ENCODE results near the gene SLC6A6. TPM values are rescaled to one million over a fixed set of nuclear protein-coding genes. Genes with fewer than 3 reads are reported as not detected.

SLC6A6 gene
- polyA plus RNA-seq, 2 donors: 2.5 to 3.8 TPM

DNA sequence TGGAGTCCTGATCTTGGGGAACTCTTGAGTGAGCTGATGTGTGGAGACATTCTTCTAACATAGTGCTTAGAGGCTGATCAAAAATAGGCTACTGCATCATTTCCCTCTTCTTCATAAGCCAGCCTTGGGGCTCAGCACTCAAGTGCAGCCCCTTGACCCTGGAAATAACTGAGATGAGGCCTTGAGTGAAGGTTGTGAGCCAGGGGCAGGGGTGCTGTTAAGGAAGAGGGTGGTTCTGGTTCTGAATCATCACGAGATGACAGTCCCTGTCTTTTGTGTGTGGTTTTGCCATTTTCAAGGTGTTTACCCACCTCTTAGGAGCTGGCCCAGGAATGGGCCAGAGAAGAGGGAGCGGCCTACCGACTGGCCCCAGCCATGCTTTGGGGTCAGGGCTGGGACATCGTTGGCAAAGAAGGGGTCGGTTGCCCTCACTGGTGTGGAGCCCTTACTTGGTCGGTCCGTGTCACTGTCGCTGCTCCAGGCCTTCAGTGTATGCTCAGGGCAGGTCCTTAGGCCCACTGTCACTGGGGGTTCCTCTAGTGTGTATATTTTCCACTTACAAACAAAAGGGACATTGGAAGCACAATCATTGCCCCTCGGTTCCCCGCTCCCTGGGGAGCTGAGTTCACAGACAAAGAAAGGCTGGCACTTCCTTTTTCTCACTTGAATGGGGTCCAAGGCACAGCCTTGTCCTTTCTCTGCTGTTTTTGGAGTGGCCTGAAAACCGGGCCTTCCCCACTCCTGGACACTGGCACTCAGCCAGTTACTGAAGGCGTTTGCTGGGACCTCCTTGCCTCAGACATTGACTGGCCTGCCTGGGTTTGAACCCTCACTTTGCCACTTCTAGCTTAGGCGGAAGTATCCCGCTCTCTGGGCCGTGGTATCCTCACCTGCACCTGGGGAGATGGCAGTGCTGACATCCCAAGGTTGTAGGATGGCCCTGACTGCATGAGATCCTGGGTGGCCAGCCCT, 46.6 kb downstream of the SLC6A6 start:
- no peak overlapping the region for H3K27ac ChIP-seq (ENCODE audit: low read depth in 2 of 2, low read length in 1 of 2)
- WGBS, 2 donors: 83 to 87% methylated on average over 15 of the region's 15 CpGs
- no peak overlapping the region for H3K4me3 ChIP-seq (ENCODE audit: low read depth in 1 of 2, low read length in 2 of 2)
- no peaks in the 10 kb centered on the region for H3K27me3 ChIP-seq (ENCODE audit: control insufficient read depth in 1 of 2, insufficient read depth in 2 of 2, low read length in 2 of 2)
- H3K36me3 ChIP-seq (ENCODE audit: control insufficient read depth in 2 of 2, insufficient read depth in 2 of 2, low read length in 1 of 2): peaks cover 8 to 25% of the 10 kb centered on the region in 2 donors
- H3K9me3 ChIP-seq (ENCODE audit: control insufficient read depth in 2 of 2, insufficient read depth in 1 of 2, low read depth in 1 of 2, low read length in 1 of 2): no peaks in the 10 kb centered on the region
- peaks cover 3 to 19% of the 10 kb centered on the region in 2 donors for H3K4me1 ChIP-seq (ENCODE audit: control insufficient read depth in 2 of 2, insufficient read depth in 2 of 2, low read length in 1 of 2)

DNA sequence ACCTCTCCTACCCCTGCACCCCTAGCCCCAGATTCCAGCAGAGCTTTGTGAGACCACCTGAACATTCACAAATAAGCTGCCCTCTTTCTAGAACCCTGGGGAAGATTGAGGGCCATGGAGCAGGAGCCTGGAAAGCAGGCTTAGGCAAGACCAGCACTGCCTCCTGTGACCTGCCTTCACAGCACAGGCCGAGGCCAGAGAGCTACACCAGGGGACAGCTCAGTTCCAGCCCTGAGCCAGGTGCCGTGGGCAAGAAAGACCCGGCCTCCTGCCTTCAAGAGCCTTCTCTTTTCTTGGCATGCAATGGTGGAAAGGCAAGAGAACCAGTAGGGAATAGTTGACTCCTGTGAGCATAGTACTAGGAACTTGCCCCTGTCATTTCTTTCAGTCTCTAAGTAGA, 48.1 kb downstream of the SLC6A6 start:
- Histone ChIP-seq H3K4me3 (ENCODE audit: low read depth in 1 of 2, low read length in 2 of 2) (no peak overlapping the region), H3K4me1 (ENCODE audit: control insufficient read depth in 2 of 2, insufficient read depth in 2 of 2, low read length in 1 of 2) (peaks cover 3 to 22% of the 10 kb centered on the region in 2 donors), H3K36me3 (ENCODE audit: control insufficient read depth in 2 of 2, insufficient read depth in 2 of 2, low read length in 1 of 2) (peaks cover 6 to 23% of the 10 kb centered on the region in 2 donors), H3K27me3 (ENCODE audit: control insufficient read depth in 1 of 2, insufficient read depth in 2 of 2, low read length in 2 of 2) (no peaks in the 10 kb centered on the region), H3K27ac (ENCODE audit: low read depth in 2 of 2, low read length in 1 of 2) (no peak overlapping the region), H3K9me3 (ENCODE audit: control insufficient read depth in 2 of 2, insufficient read depth in 1 of 2, low read depth in 1 of 2, low read length in 1 of 2) (no peaks in the 10 kb centered on the region)
- WGBS, 2 donors: 94 to 98% methylated on average over 3 of the region's 3 CpGs

DNA sequence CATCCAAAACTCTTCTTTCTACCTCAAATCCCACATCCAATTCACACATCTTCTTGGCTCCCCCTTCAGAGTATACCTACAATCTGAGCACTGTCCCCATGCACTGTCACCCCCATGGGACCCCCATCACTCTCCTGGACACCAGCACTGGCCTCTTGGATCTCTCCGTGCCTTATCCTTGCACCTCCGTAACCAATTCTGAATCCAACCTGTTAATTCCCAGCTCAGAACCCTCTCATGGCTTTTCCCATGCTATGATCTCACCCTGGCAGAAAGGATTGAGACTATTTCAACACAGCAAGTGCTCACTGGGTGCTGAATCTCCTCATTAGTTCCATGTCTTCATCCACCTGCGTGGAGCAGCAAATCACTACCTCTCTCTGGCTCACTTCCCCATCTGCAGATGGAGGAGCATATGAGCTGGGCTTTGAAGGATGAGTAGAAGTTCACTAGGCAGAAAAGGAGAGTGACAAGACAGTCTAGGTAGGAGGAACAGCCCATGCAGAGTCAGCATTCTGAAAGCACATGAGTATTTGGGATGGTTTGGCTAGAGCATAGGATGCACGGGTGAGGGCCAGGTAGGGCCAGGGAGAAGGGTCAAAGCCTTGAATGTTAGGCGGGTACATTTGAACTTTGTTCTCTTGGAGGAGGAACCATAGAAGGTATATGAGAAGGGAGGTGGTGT, 48.7 kb downstream of the SLC6A6 start:
- no peak overlapping the region for H3K4me3 ChIP-seq (ENCODE audit: low read depth in 1 of 2, low read length in 2 of 2)
- H3K27me3 ChIP-seq (ENCODE audit: control insufficient read depth in 1 of 2, insufficient read depth in 2 of 2, low read length in 2 of 2): no peaks in the 10 kb centered on the region
- H3K36me3 ChIP-seq (ENCODE audit: control insufficient read depth in 2 of 2, insufficient read depth in 2 of 2, low read length in 1 of 2): peaks cover 3 to 19% of the 10 kb centered on the region in 2 donors
- H3K27ac ChIP-seq (ENCODE audit: low read depth in 2 of 2, low read length in 1 of 2): no peak overlapping the region
- no peaks in the 10 kb centered on the region for H3K9me3 ChIP-seq (ENCODE audit: control insufficient read depth in 2 of 2, insufficient read depth in 1 of 2, low read depth in 1 of 2, low read length in 1 of 2)
- H3K4me1 ChIP-seq (ENCODE audit: control insufficient read depth in 2 of 2, insufficient read depth in 2 of 2, low read length in 1 of 2): peaks cover 3 to 22% of the 10 kb centered on the region in 2 donors
- 91 to 98% methylated on average over 5 of the region's 5 CpGs for WGBS, 2 donors

DNA sequence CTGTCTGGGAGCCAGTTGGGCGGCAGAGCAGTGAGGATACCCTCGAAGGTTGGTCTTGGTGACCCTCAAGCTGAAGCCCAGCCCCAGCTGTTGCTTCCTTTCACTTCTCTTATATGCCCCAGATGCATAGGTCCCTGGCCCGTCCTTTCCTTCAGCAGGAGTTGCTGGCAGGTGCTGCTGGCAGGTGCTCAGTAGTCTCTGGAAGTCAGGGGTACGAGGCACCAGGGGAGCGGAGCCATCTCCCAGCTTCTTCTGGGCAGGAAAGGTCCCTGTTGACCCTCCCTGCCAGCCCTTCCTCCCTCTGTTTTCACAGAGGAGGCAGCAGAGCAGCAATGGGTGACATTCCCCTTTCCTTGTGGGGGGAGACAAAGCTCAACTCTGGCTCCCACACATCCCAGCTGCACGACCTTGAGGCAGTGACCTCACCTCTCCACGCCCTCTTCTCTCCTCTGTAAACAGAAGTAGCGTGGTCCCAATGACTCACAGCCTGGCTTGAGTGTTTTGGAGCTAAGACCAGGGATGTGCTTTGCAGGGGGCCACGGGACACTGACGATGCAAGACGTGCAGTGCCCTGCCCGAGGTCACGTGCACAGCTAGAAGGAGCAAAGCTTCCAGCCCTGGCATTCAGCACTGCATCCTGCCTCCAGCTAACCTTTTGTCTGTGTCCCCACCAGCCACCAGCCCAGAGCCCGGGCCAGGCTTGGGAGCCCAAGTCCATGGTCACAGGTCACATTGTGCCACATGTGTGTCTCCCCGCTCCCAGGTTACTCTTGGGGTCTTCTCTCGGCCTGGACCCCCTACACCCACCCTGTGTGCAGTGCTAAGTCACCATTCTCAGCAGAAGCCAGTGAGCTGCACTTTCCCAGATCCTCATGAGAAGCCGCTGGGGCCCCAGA, 49.7 kb downstream of the SLC6A6 start:
- Histone ChIP-seq H3K4me3 (ENCODE audit: low read depth in 1 of 2, low read length in 2 of 2) (no peak overlapping the region), H3K27me3 (ENCODE audit: control insufficient read depth in 1 of 2, insufficient read depth in 2 of 2, low read length in 2 of 2) (no peaks in the 10 kb centered on the region), H3K4me1 (ENCODE audit: control insufficient read depth in 2 of 2, insufficient read depth in 2 of 2, low read length in 1 of 2) (peaks cover 3 to 22% of the 10 kb centered on the region in 2 donors), H3K36me3 (ENCODE audit: control insufficient read depth in 2 of 2, insufficient read depth in 2 of 2, low read length in 1 of 2) (peaks cover 3 to 20% of the 10 kb centered on the region in 2 donors), H3K9me3 (ENCODE audit: control insufficient read depth in 2 of 2, insufficient read depth in 1 of 2, low read depth in 1 of 2, low read length in 1 of 2) (no peaks in the 10 kb centered on the region), H3K27ac (ENCODE audit: low read depth in 2 of 2, low read length in 1 of 2) (peak overlapping the region; percentile 88 to 93)
- 37 to 47% methylated on average over 17 of the region's 17 CpGs for WGBS, 2 donors

DNA sequence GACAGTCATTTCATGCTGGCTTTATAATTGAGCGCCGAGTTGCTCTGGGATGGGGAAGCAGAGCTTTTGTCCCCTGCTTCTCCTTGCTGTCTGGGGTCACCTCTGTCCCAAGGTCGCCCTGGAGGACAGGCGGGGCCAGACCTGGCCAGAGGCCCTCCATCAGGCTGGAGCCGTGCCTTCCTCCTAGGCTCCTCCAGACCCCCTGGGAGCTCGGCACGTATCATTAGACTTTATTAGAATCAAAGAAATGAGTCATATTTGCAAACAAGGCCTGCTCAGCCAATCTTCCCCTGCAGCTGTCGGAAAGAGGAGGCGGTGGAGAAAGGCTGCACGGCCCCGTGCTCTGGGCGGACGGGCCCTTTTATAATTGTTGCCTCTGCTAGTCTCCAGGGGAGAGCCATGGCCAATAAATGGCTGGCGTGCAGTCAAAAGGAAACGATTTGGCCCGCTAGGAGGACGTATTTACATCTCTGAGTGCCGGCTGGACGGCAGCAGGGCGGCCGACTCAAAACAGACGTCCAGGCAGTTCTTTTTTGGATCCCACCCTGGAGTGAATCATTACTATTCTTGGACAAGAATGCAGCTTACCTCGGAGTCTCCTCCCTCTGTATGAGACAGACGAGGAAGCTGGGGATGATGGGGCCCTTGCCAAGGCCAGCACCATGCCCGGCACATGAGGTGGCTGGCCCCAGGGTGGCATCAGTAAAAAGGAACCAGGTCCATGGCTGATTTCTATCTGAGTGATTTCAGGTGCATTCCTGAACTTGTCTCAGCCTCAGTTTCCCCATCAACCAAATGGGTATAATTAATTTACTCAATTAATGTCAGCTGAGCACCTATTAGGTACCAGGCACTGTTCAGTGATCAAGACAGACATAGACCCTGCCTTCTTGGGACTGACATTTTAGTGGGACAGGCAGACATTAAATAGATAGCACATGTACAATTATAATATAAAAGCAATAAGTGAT, 50.6 kb downstream of the SLC6A6 start:
- Histone ChIP-seq H3K4me3 (ENCODE audit: low read depth in 1 of 2, low read length in 2 of 2) (no peak overlapping the region), H3K4me1 (ENCODE audit: control insufficient read depth in 2 of 2, insufficient read depth in 2 of 2, low read length in 1 of 2) (peaks cover 3 to 22% of the 10 kb centered on the region in 2 donors), H3K27ac (ENCODE audit: low read depth in 2 of 2, low read length in 1 of 2) (peak overlapping the region; percentile 88 to 93), H3K27me3 (ENCODE audit: control insufficient read depth in 1 of 2, insufficient read depth in 2 of 2, low read length in 2 of 2) (no peaks in the 10 kb centered on the region), H3K9me3 (ENCODE audit: control insufficient read depth in 2 of 2, insufficient read depth in 1 of 2, low read depth in 1 of 2, low read length in 1 of 2) (no peaks in the 10 kb centered on the region), H3K36me3 (ENCODE audit: control insufficient read depth in 2 of 2, insufficient read depth in 2 of 2, low read length in 1 of 2) (peaks cover 3 to 14% of the 10 kb centered on the region in 2 donors)
- 17 to 32% methylated on average over 25 of the region's 25 CpGs for WGBS, 2 donors

DNA sequence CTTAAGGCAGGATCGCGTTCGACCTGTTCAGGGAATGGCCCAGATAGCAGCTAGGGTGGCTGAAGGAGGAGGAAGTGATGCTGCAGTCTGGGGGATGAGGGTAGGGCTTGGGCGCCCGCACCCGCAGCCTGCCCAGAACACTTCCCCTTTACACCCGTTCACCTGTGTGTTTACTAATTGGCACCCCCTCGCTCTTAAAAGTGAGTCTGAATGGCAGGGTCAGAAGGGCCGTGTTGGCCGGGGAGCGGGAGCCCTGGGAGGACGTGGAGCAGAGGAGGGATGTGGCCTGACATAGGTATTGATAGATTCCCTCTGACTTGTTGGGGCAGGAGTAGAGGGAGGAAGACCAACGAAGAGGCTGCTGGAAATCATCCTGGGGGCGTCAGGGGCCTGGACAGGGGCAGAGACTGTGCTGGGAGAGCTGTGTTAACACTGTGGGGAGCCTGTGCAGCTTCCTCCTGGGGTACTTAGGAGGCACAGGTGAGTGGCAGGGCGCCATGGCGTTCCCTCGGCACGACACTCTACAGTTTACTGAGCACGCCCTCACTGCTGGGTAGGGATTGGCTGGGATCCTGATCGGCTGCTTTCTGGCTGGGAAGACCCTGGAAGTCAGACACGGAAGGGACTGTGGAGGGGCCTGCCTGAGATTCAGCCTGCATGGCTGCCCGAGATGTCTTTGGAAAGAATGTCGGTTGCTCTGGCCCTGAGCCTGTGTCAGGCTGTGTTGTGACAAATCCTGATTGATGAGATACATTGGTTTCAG, 51.7 kb downstream of the SLC6A6 start:
- 42 to 44% methylated on average over 23 of the region's 23 CpGs for WGBS, 2 donors
- H3K4me1 ChIP-seq (ENCODE audit: control insufficient read depth in 2 of 2, insufficient read depth in 2 of 2, low read length in 1 of 2): peaks cover 3 to 22% of the 10 kb centered on the region in 2 donors
- no peak overlapping the region for H3K4me3 ChIP-seq (ENCODE audit: low read depth in 1 of 2, low read length in 2 of 2)
- H3K27me3 ChIP-seq (ENCODE audit: control insufficient read depth in 1 of 2, insufficient read depth in 2 of 2, low read length in 2 of 2): no peaks in the 10 kb centered on the region
- peaks cover 0 to 10% of the 10 kb centered on the region in 2 donors for H3K36me3 ChIP-seq (ENCODE audit: control insufficient read depth in 2 of 2, insufficient read depth in 2 of 2, low read length in 1 of 2)
- no peaks in the 10 kb centered on the region for H3K9me3 ChIP-seq (ENCODE audit: control insufficient read depth in 2 of 2, insufficient read depth in 1 of 2, low read depth in 1 of 2, low read length in 1 of 2)
- peak overlapping the region; percentile 56 to 88 for H3K27ac ChIP-seq (ENCODE audit: low read depth in 2 of 2, low read length in 1 of 2)

DNA sequence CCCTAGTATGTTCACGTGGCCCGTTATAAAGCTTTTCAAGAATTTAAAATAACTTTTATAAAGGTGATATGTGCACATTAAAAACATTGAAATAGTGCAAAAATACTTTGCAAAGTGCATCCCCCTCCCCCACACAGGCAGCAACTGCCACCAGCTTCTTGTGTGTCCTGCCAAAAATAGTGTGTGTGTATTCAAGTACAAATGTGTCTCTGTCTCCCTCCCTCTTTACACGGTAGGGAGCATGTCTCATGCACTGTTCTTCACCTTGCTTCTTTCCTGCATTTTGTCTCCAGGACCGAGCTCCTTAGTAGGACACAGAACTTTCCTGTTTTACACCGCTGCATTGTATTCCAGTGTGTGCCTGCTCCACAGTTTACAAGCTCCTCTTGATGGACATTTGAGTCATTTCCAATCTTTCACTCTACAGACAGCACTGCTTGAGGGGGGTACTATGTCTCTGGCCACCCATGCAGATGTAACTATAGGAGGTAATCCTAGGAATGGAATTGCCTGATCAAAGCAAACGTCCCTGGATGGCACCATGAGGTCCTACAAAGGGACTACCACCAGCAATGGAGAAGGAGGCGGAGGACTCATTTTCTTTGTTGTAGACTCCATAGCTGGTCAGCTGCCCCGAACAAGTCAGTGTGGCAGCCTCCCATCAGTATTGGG, 52.4 kb downstream of the SLC6A6 start:
- Histone ChIP-seq H3K27ac (ENCODE audit: low read depth in 2 of 2, low read length in 1 of 2) (no peak overlapping the region), H3K27me3 (ENCODE audit: control insufficient read depth in 1 of 2, insufficient read depth in 2 of 2, low read length in 2 of 2) (no peaks in the 10 kb centered on the region), H3K4me3 (ENCODE audit: low read depth in 1 of 2, low read length in 2 of 2) (no peak overlapping the region), H3K36me3 (ENCODE audit: control insufficient read depth in 2 of 2, insufficient read depth in 2 of 2, low read length in 1 of 2) (peaks cover 0 to 11% of the 10 kb centered on the region in 2 donors), H3K4me1 (ENCODE audit: control insufficient read depth in 2 of 2, insufficient read depth in 2 of 2, low read length in 1 of 2) (peaks cover 3 to 22% of the 10 kb centered on the region in 2 donors), H3K9me3 (ENCODE audit: control insufficient read depth in 2 of 2, insufficient read depth in 1 of 2, low read depth in 1 of 2, low read length in 1 of 2) (no peaks in the 10 kb centered on the region)
- 66 to 69% methylated on average over 8 of the region's 8 CpGs for WGBS, 2 donors

Data from esophagus (tissue), 2 donors.